NK-92 treated with Interleukin-12 subunit alpha and Interleukin-12 subunit beta, amount 100 ng/mL, for 24 hours (cell line): ENCODE measurements around the gene PAPPA2.
"Not testable (repeated sequence)": the region's sequence is repeated elsewhere in the genome, so short reads cannot be mapped to it uniquely, and the experiment has no call there.

Experiments used
- DNase-seq: peaks from one replicate; lab custom pipeline; 2025; lab: John Stamatoyannopoulos, UW

Gene PAPPA2, protein sequence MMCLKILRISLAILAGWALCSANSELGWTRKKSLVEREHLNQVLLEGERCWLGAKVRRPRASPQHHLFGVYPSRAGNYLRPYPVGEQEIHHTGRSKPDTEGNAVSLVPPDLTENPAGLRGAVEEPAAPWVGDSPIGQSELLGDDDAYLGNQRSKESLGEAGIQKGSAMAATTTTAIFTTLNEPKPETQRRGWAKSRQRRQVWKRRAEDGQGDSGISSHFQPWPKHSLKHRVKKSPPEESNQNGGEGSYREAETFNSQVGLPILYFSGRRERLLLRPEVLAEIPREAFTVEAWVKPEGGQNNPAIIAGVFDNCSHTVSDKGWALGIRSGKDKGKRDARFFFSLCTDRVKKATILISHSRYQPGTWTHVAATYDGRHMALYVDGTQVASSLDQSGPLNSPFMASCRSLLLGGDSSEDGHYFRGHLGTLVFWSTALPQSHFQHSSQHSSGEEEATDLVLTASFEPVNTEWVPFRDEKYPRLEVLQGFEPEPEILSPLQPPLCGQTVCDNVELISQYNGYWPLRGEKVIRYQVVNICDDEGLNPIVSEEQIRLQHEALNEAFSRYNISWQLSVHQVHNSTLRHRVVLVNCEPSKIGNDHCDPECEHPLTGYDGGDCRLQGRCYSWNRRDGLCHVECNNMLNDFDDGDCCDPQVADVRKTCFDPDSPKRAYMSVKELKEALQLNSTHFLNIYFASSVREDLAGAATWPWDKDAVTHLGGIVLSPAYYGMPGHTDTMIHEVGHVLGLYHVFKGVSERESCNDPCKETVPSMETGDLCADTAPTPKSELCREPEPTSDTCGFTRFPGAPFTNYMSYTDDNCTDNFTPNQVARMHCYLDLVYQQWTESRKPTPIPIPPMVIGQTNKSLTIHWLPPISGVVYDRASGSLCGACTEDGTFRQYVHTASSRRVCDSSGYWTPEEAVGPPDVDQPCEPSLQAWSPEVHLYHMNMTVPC (N-terminal part only)

DNA sequence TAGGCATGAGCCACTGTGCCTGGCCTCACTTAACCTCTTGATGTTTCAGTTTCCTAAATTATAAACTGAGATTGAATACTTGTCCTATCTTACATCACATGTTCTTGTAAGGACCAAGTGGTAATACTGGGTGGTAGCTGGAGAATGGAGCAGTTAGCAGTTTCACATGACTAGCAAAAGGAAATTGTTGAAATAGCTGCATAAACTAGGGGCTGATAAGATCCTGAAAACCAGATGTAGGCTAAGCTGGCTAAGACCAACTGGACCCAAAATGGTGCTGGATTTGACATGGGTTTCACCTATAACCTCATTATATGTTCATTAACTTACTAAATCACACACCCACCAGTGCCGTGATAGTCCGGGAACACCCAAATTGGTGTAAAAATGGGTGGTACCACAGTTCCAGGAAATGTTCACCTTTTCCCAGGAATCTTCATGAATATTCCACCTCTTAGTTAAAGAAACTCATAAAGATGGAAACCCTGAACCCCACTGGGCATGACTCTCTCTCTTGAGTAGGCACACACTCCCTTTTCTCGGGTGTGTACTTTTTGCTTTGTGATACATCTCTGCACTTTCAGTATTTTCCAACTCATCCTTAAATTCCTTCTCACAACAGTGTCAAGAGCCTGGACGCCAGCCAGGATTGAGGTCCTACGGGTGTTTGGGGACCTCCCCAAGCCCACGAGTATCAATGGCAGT, at the start of gene PAPPA2:
TSS of gene PAPPA2 (plus strand) at position 502 of the 705 bp plus-strand sequence. CDS start 93,148 bp downstream, outside the sequence.
- no peak for DNase-seq

DNA sequence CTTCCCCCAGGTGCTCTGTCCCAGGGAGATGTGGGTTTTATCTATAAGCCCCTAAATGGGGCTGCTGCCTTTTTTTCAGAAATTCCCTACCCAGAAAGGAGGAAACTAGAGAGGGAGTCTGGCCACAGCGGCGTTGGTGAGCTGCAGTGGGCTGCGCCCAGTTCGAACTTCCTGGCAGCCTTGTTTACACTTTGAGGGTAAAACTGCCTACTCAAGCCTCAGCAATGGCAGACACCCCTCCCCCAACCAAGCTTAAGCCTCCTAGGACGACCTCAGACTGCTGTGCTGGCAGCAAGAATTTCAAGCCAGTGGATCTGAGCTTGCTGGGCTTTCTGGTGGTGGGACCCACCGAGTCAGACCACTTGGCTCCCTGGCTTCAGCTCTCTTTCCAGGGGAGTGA, 46.2 kb upstream of the PAPPA2 start:
- no peak for DNase-seq

DNA sequence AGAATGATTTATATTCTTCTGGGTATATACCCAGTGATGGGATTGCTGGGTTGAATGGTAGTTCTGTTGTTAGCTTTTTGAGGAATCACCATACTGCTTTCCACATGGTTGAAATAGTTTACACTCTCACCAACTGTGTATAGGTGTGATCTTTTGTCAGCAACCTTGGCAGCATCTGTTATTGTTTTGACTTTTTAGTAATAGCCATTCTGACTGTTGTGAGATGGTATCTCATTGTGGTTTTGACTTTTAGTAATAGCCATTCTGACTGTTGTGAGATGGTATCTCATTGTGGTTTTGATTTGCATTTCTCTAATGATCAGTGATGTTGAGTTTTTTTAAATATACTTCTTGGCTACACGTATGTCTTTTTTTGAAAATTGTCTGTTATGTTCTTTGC, 43.4 kb upstream of the PAPPA2 start:
- DNase-seq: not testable (repeated sequence)

DNA sequence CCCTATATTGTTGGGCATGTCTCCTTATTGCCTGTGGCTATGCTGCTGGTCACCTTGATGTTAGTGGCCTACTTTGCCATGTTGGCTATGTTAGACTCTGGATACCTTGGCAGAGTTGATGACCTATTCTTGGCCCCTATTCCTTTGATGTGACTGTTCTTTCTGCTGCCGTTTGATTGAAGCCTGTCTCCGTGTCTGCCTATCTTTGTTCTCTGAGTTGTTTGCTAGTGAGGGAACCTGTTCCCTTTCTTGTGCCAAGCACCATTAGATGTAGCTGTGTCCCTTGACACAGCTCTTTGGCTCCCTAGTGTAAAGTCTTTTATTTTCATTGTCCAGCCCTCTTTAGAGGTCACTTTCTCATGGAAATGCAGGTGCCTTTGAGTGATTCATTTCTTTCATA, 28.7 kb upstream of the PAPPA2 start:
- no peak for DNase-seq

DNA sequence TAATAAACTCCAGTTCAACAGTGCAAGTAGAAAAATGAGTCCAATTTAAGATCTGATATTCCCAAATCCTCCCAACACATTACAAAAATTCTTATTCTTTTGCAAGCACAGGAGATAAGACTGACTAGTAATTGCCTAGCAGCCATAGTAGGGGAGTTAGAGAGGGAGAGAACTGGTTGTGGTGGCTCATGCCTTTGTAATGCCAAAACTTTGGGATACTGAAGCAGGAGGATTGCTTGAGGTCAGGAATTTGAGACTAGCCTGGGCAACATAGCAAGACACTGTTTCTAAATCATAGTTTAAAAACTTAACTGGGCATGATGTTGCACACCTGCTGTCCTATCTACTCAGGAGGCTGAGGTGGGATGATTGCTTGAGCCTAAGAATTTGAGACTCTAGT, 26.7 kb upstream of the PAPPA2 start:
- no peak for DNase-seq

DNA sequence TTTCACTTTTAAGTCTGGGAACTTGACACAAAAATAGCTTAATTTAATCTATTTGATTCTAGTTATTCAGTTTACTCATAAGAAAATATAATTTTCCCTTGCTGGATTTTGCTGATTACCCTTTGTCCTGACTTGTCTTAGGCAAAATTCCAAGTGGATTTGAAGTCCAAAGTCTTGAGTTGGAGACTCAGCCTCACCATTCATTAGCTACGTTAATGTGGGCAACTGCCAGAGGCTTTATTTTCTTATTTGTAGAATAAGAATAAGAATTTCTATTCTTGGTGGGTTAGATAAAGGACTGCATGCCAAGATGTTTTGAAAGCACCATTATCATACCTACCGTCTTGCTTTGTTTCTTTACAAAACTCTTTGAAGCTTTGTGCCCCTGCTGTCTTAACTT, 22.8 kb upstream of the PAPPA2 start:
- DNase-seq: no peak

DNA sequence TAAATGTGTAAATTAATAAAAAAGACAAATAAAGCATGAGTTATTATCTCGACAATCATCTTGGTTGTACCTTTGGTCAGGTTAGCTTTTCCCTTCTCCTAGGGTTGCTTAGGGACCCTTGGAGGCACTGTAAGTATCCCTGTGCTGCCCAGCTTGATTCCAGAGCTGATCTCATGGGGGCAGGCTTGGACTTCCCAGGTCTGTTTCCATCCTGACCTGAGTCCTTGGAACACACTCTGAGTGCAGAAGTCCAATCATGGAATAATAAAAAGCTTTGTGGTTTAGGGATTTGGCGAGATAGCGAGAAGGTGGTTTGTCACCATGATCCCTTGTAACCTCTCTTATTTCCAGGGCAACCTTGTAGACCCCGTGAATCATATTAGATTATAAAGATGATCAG, 18.7 kb upstream of the PAPPA2 start:
- DNase-seq: no peak

DNA sequence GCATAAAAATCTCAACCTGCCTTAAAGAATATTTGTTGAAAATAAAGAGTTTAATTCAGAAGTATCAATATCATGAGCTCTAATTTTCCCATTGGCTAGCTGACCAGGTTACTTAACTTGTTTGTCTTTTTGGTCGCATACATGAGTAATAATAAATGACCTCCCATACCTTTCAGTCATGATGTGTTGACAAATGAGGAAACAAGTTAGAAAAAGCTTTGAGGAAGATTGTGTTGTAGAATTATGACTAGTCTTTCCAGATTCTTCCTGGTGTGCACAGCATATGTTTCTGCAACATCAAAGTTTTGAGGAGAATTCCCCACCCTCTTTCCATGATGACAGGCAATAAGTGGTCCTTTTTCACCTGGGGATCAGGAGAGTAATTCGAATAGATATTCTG, 17.6 kb upstream of the PAPPA2 start:
- no peak for DNase-seq

DNA sequence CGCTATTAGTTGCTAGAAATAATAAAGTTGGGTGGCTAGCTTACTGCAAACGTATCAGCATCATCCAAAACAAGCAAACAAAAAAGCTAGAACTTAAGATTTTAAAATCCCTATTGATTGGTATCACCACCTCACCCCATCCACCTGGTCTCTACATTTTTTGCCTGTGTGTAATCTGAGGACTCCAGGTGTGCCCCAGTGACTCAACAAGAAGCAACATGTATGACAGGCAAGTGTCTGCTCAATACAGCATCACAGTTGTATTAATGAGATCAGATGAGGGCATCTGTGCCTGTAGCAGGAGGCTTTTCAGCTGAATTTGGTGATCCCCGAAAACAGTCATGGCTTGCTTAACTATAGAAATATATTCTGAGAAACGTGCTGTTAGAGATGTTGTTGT, 14.6 kb upstream of the PAPPA2 start:
- no peak for DNase-seq

DNA sequence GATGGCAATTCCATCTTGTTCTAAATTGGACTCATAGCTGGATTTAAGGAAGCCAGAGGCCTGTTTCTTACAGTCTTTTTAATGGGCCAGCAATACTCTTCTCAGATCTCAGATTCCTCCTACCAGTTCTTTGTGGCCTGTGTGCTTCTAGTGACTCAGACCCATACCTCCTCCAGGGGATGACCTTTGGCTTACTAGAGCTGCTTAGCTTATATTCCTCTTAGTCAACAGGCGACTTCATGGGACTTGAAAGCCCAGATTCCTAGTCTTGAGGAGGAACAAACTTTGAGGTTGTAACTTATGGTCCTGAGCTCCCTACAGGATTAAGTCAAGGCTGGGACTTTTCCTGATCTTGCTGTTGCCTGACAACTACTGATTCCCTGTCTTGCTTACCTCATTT, 12.4 kb upstream of the PAPPA2 start:
- DNase-seq: no peak

DNA sequence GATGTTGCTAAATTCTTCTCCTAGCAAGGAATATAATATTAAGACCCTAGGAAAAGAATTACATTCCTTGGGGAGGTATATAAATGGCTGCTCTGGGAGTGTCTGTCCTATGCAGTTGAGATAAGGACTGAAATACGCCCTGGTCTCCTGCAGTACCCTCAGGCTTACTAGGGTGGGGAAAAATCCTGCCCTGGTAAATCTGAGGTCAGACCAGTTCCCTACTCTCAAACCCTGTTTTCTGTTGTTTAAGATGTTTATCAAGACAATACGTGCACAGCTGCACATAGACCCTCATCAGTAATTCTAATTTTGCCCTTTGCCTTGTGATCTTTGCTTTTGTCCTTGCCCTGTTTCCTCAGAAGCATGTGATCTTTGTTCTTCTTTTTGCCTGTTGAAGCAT, 11.2 kb upstream of the PAPPA2 start:
- not testable (repeated sequence) for DNase-seq

DNA sequence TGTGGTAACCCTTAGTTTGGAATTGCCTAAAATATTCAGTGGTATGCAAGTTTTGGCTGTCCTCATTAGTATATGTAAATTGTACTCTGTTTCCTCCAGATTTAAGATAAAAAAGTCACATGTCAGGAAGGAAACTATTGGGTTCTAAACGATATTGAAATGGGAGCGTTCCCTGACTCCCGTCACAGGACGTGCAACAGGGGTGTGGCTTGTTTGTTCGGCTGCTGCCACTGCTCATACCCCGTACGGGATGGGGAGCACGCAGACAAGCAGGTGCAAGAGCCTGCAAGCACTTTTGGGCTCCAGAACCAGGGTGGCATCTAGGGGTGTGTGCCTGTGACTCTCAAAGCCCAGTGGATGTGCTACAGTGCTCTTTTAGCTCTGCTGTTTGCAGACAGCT, 6.2 kb upstream of the PAPPA2 start:
- DNase-seq: no peak

DNA sequence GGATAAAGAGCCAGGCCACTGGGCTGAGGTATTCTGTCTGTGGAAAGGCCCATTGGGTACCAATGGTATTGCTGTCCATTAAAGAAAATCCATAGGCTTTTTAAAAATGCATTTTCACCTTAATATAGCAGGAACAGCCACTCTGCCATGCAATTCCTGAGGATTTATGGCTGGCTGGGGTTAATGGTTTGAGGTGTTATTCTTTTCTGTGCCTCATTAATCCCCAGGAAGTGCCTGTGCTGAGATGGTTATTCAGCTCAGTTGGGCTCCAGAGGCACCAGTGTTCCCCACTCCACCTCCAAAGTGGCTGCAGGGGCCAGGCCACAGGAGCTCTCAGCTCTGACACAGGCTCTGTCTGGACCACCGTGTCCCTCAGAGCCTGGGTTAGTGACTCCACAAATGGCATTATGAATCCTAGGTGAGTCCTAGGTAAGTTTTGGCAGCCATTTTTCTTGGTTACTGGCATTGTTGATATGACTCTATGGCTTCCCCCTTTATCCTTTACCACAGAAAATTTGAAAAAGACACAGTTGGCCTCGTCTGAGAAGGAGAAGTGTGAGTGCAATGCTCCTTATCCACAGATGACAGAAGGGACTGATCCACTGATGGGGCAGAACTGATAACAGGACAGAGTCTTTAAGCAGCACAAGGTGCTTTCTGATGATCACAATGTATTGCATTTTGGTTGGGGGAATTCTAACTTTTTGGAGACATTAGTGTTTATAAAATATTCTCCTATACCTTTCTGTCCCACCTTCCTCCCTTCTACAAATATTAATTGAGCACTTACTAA, 2.2 kb upstream of the PAPPA2 start:
- no peak for DNase-seq

DNA sequence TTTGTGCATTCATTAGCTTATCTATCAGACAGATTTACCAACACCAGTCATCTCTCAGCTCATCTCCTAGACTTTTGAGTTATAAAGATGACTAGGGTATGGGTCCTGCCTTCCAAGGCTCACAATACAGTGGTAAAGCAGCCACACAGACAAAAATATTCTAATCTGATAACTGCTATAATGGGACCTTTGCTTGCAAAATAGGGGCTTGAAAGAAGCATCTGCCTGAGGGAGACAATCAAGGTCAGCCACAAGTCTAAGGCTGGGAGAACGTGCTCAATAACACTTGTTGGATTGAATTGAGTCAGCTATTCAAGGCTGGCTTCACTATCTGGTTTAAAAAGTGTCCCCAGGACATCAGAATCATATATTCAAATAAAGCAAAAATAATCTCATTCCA, 1.4 kb upstream of the PAPPA2 start:
- no peak for DNase-seq

DNA sequence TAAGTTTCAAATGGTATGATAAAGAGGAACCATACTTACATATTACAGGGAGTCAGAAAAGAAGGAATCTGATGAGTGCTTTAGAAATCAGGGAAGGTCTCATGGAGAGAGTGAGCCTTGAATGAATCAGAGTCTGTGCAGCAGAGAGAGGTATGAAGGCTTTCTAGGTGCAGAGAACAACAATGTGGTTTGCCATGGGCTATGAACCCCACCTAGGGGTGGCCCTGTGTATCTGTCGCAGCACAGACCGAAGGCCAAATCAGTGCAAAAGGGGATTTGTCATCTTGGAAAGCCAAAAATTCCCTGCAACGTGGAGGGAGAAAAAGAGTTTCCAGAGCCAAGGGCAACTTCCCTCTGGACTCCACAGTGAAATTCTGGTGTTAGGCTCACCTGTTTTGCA, 3.5 kb downstream of the PAPPA2 start:
- no peak for DNase-seq

DNA sequence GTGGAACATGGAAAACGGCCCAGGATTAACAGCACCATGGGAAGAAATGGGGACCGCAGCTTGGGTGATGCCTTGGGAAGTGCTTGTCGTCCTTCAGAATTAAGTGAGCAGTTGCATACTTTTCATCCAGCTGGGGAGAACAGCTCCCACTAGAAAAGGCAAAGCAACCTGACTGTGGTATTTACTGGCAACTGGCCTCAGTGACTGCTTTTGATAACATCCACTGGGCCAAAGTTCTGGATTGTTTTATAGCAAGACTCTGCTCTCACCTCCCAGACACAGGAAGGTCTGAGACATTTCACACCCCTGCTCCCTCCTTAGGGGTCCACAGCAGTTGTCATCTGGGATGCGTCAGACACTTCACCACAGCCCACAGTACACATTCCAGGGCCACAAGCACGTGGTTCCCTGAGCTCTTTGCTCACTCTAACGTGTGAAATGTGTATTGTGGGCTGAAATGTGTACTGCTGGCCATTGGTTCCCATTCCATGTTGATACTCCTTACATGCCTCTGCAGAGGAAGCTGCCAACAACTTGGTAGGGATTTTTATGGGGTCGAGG, 6.6 kb downstream of the PAPPA2 start:
- DNase-seq: peak; percentile 3

DNA sequence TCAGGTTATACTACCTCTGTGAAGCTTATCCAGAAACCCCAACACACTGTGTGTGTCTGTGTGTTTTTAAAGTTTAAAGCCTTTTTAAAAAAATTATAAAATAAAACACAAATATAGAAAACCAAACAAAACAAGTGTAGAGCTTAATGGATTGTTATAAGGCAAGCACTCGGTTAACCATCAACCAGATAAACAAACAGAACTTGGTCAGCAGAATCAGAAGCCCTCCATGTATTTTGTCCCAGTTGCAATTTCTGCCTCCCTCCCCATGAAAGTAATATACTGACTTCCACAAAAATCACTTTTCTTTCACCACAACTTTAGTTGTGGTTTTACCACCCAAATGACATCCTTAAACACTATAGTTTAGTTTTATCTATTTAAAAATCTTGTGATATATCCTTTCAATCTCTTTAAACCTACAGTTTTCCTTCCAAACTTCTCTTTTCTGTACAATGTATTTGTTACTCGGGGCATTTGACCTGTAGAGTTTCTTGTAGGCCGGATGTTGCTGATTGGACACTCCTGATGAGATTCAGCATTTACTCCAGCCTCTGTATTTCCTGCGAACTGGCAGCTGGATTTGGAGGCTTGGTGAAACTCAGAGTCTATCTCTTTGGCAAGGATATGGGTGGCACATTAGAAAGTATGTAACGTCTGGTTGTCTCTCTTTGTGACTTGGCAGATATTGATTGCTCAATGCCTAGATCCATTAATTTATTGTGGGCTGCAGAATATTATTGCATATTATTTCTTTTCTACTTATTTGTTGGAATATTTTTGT, 8.6 kb downstream of the PAPPA2 start:
- no peak for DNase-seq

DNA sequence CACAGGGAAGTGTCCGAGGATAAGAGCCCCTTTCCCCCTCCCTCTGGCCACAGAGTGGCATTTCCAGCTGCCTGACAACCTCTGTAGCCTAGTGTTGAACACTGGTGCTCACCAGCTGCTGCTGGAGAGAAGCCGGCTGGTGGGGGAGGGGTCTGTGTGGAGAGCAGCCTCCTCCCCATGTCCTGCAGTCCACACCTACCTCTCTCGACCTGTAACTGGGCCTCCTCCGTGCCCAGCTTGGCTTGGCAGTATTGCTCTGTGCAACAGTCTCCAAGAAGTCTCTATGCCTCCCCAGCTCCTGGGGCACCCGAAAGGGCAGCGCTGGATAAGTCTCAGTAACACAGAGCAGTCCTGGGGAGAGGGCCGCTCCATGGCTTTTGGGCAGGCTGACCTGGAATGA, 17.0 kb downstream of the PAPPA2 start:
- DNase-seq: no peak

DNA sequence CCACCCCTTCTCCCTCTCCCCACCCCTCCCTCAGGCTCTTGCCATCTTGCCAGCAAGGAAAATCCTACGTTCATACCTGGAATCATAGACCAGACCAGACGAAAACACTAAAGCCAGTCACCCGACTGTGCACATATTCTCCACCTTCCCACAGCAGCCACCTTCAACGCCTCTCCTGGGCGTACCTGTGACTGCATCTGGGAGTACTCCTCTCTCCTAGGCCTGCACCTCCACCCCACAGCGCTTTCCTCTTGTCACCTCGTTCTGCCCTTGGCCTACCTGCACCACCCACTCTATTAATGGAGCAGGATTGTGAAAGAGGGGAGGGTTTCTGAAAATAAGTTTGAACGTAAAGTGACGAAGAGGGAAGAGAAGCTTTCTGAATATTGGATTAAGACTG, 17.8 kb downstream of the PAPPA2 start:
- no peak for DNase-seq

DNA sequence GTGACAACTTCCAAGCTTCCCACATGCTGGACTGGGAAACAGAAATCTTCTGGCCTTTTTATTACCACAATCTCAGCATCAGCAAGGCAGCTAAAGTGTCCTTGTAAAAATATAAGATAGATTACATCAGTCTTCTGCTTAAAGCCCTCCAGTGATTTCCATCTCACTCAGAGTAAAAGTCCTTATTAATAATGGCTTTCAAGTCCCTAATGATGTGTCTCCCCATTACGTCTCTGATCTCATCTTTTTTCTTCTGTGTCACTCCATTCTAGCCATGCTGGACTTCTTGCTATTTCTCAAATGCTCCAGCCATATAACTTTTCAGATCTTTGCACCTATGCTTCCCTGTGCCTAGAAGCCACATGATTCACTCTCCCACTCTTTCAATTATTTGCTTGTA, 22.1 kb downstream of the PAPPA2 start:
- no peak for DNase-seq

DNA sequence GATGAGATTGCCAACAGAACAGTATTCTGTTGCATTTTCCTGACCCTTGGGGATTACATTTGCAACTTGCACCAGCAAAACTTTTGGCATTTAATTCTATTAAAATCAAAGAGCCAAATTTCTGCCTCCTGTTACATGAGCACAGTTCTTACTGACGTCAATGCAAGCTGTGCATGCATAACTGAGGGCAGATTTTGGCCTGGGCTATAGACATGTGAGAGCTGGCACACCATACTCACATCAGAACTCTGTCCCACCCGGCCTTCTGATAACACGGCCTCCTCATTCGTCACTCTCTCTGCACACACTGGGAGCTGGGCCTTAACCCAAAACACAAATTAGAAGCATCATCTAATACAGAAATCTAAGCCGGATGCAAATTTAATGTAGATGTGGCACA, 31.5 kb downstream of the PAPPA2 start:
- no peak for DNase-seq
